Upper lobe of left lung (tissue), 4 donors: ENCODE measurements around the gene SCN10A.

Experiments used
- POLR2A ChIP-seq, 4 donors: fragments of 450-650 bp; IDR thresholded peaks; one replicate each; pipeline ENCODE4 v1.5.1; 2016 to 2017; ENCODE audit warnings: antibody characterized with exemption in 4 of 4, mild to moderate bottlenecking in 2 of 4
- TF ChIP-seq, protein P1 (sequence below), 6 experiments: fragments of 450-650 bp in 4 of 6; fragments of 200-600 bp in 2 of 6; sonication (generic) in 2 of 6; IDR thresholded peaks; one replicate each; pipeline ENCODE4 v1.5.1; 2016 to 2019; ENCODE audit warnings: antibody characterized with exemption in 6 of 6

GRCh38 chr3:38739931-38740330 is 76.1 kb downstream of the SCN10A start:
- TF ChIP-seq, protein P1, sequence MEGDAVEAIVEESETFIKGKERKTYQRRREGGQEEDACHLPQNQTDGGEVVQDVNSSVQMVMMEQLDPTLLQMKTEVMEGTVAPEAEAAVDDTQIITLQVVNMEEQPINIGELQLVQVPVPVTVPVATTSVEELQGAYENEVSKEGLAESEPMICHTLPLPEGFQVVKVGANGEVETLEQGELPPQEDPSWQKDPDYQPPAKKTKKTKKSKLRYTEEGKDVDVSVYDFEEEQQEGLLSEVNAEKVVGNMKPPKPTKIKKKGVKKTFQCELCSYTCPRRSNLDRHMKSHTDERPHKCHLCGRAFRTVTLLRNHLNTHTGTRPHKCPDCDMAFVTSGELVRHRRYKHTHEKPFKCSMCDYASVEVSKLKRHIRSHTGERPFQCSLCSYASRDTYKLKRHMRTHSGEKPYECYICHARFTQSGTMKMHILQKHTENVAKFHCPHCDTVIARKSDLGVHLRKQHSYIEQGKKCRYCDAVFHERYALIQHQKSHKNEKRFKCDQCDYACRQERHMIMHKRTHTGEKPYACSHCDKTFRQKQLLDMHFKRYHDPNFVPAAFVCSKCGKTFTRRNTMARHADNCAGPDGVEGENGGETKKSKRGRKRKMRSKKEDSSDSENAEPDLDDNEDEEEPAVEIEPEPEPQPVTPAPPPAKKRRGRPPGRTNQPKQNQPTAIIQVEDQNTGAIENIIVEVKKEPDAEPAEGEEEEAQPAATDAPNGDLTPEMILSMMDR (IDR thresholded peaks at IDR 0.05), result no peak
- no peak for TF ChIP-seq POLR2A (IDR thresholded peaks at IDR 0.05)
